Measurements from ENCODE around the gene SNX12. TPM values are rescaled to one million over a fixed set of nuclear protein-coding genes. Genes with fewer than 3 reads are reported as not detected.

The SNX12 gene
- 85.9 and 90.5 TPM in 2 replicates for total RNA-seq

GRCh38 chrX:71068044-71068918, at the start of gene SNX12:
TSS of gene SNX12 (minus strand) at chrX:71068334. CDS start at chrX:71068306, 28 bp downstream.

DNA sequence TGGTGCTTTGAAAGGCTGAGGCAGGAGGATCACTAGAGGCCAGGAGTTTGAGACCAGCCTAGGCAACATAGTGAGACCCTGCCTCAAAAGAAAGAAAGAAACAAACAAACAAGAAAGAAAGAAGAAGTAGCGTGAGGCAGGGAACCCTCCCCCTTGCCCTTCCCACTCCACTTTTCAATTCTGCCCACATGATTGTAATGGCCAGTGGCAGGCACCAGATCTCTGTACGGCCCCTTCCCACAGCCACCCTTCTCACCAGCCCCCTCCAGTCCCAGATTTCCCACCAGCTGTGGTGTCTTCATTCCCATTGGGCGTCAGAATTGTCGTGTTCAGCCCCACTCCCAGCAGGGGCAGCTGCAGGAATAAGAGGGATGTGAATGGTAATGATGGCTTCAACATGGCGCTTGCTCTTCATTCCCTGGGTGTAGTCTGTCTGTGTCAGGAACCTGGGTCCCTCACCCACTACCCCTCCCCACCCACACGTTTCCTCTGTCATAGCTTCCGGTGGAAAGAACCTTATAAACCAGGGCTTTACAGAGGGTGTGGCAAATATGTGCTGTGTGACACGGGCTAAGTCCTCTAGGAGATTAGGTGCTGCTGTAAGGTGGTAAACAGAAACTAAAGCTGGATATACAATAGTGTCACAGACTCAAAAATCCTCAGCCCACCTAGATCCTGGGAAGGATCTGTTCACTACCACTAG, 43.2 kb upstream of the SNX12 start, which contains the start of gene IL2RG:
IL2RG (minus strand) TSS at position 437 of the 703 bp plus-strand sequence; CDS start at position 399, 38 bp downstream.

DNA sequence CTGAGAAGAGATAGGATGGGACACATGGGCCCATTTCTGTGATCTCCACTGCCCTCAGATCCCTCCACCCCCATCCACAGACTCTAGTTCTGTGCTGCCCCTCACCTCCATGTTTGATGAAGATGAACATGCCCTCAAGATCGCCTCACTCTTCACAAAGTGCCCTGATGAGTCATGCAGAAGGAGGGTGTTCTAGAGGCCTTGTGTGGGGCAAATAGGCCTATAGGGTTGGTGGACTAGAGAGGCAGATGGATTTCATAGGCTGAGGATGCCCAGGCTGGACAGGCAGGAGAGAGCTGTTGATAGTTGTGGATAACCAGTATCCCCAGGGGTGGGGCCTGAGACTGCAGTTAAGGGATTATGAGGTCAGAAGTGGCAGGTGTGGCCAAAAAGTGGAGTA, 38.3 kb upstream of the SNX12 start, which contains the start of gene CXorf65:
CXorf65 (minus strand) TSS at position 314 of the 400 bp plus-strand sequence; CDS start at position 130, 184 bp downstream.

DNA sequence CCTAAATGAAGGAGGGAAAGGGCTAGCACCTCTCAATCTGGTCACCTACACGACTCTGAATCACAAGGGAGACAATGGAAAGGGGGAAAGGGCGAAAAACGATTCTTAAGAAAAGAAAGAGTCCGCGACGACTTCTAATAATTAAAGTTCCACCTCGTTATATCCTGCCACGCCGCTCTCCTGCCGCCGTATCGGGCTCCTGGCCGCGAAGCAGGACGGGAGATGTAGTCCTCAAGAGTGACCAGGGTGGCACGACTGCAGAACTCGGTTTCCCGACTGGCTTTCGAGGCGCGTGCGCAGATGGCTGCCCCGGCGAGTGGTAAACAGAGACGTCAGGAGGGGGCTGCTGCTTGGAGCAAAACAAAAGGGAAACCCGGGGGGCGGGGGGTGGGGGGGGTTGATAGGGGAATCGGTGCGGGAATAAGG, 27.4 kb upstream of the SNX12 start, which contains the start of gene FOXO4:
FOXO4 (plus strand) TSS at position 297 of the 426 bp plus-strand sequence. CDS start 678 bp downstream, outside the sequence.

Other genes with a start within 250 kb of the SNX12 start
- not detected in 2 replicates for gene TEX11, start 159.6 kb downstream of the SNX12 start, total RNA-seq
- gene SLC7A3, start 137.2 kb downstream of the SNX12 start, total RNA-seq = not detected in 2 replicates
- 3.7 and 4.3 TPM in 2 replicates for gene FOXO4, start 27.5 kb upstream of the SNX12 start, total RNA-seq
- gene CXorf65, start 38.4 kb upstream of the SNX12 start, total RNA-seq = not detected in 2 replicates
- 1.3 and 1.9 TPM in 2 replicates for gene IL2RG, start 43.2 kb upstream of the SNX12 start, total RNA-seq
- gene MED12, start 50.3 kb upstream of the SNX12 start, total RNA-seq = 18.5 and 22.7 TPM in 2 replicates
- 0.05 TPM in 1 of 2 replicates, not detected in the other for gene NLGN3, start 76.5 kb upstream of the SNX12 start, total RNA-seq
- not detected in 2 replicates for gene GJB1, start 154.9 kb upstream of the SNX12 start, total RNA-seq
- gene ZMYM3, start 185.8 kb upstream of the SNX12 start, total RNA-seq = 15.3 and 15.6 TPM in 2 replicates
- 283 TPM in 2 replicates for gene NONO, start 215.3 kb upstream of the SNX12 start, total RNA-seq
- 0.20 and 1.00 TPM in 2 replicates for gene ITGB1BP2, start 233.4 kb upstream of the SNX12 start, total RNA-seq

Measured in mammary microvascular endothelial cell (primary cell).